GM12864 (cell line): ENCODE results near the gene NUP42.
A peak's percentile ranks its signal among the peaks of the same experiment; 100 is the strongest.

Experiments
- DNase-seq: peaks from one replicate; pipeline ENCODE4 v3.0.0-alpha.2; 2011; ENCODE audit warnings: low read depth
- H3K4me3 ChIP-seq: 2 replicates; pipeline ENCODE4 v1.5.1; 2011; ENCODE audit warnings: mild to moderate bottlenecking, low read depth, low read length, control low read depth
- TF ChIP-seq, protein P1 (sequence below): IDR thresholded peaks from 2 replicates; pipeline ENCODE4 v1.5.1; 2011; ENCODE audit warnings: low read depth, mild to moderate bottlenecking, moderate library complexity, low read length, control low read depth, inconsistent platforms; ENCODE audit errors: missing control alignments

Gene NUP42

DNA sequence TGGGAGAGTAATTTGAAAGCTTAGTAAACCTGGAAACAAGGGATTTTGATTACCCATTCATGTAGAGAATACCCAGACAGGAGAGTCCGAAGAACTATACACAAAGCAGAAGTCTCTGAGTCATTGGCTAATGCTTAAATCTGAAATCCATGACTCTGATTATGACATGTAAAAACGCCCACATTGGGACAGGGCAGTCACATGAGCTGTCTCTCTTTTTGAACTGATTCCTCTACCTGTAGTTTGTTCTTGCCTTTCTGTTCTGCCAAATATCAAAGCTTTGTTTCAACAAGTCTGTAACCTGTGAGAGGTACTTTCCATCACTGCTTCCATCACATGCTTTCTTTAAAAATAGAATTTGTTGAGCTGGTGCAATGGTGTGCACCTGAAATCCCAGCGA lies 60.5 kb downstream of the NUP42 start:
- no peak overlapping the region for H3K4me3 ChIP-seq
- no peak for DNase-seq
- TF ChIP-seq, protein P1, sequence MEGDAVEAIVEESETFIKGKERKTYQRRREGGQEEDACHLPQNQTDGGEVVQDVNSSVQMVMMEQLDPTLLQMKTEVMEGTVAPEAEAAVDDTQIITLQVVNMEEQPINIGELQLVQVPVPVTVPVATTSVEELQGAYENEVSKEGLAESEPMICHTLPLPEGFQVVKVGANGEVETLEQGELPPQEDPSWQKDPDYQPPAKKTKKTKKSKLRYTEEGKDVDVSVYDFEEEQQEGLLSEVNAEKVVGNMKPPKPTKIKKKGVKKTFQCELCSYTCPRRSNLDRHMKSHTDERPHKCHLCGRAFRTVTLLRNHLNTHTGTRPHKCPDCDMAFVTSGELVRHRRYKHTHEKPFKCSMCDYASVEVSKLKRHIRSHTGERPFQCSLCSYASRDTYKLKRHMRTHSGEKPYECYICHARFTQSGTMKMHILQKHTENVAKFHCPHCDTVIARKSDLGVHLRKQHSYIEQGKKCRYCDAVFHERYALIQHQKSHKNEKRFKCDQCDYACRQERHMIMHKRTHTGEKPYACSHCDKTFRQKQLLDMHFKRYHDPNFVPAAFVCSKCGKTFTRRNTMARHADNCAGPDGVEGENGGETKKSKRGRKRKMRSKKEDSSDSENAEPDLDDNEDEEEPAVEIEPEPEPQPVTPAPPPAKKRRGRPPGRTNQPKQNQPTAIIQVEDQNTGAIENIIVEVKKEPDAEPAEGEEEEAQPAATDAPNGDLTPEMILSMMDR: no peak

GRCh38 chr7:23242935-23243334 lies 61.1 kb downstream of the NUP42 start:
- DNase-seq: no peak
- TF ChIP-seq, protein P1: no peak
- H3K4me3 ChIP-seq: no peak overlapping the region

GRCh38 chr7:23246555-23246954 lies 64.7 kb downstream of the NUP42 start, which contains the start of gene GPNMB:
Gene GPNMB, plus strand, starts transcription at chr7:23246775. Its CDS starts 83 bp downstream, at chr7:23246858.
- no peak for DNase-seq
- TF ChIP-seq, protein P1: no peak
- H3K4me3 ChIP-seq: no peak within 1 kb of the TSS; the same call in 1 of the 2 replicates

- H3K4me3 ChIP-seq: no peak overlapping the region
- TF ChIP-seq, protein P1: no peak
- DNase-seq: no peak
Observed at GRCh38 chr7:23247046-23247602, 65.3 kb downstream of the NUP42 start.

- DNase-seq: no peak
- TF ChIP-seq, protein P1: no peak
- H3K4me3 ChIP-seq: peak overlapping the region; percentile 30
Observed at GRCh38 chr7:23247603-23248335, 65.9 kb downstream of the NUP42 start.

- no peak overlapping the region for H3K4me3 ChIP-seq
- no peak for DNase-seq
- TF ChIP-seq, protein P1: no peak
Observed at GRCh38 chr7:23249486-23249885, 67.6 kb downstream of the NUP42 start.
